ENCODE measurements around the gene GPI.

GPI gene

DNA sequence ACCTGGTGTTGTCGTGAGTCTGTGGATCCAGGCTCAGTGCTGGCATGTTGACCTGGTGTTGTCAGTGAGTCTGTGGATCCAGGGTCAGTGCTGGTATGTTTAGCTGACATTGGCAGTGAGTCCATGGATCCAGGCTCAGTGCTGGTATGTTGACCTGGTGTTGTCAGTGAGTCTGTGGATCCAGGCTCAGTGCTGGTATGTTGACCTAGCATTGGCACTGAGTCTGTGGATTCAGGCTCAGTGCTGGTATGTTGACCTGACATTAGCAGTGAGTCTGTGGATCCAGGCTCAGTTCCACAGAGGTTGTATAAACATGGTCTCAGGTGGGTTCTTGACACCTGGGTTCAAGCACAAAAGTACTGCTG, 22.4 kb downstream of the GPI start:
- TF ChIP-seq POLR2AphosphoS5 (IDR thresholded peaks at IDR 0.05; ENCODE audit: low read depth, low read length), result 0 out of 2 replicates have a peak, but pooled peaks have one; percentile 11
- no peak for TF ChIP-seq REST (IDR thresholded peaks at IDR 0.05; ENCODE audit: insufficient read depth in 1 of 2, low read depth in 2 of 2, low read length in 2 of 2)

DNA sequence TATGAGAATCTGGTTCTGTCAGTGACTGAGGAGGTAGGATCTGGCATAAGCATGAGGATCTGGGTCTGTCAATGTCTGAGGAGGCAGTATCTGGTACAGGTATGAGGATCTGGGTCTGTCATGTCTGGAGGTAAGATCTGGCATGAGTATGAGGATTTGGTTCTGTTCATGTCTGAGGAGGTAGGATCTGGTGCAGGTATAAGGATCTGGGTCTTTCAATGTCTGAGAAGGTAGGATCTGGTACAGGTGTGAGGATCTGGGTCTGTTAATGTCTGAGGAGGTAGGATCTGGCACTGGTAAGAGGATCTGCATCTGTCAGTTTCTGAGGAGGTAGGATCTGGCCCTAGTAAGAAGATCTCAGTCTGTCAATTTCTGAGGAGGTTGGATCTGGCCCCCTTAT, 26.8 kb downstream of the GPI start:
- TF ChIP-seq POLR2AphosphoS5 (IDR thresholded peaks at IDR 0.05; ENCODE audit: low read depth, low read length) (no peak), REST (IDR thresholded peaks at IDR 0.05; ENCODE audit: insufficient read depth in 1 of 2, low read depth in 2 of 2, low read length in 2 of 2) (no peak), SIN3A (IDR thresholded peaks at IDR 0.05; ENCODE audit: borderline replicate concordance, insufficient read depth, low read length) (no peak), TAF1 (IDR thresholded peaks at IDR 0.05; ENCODE audit: borderline replicate concordance, insufficient read depth, low read length) (no peak), FOXP2 (optimal IDR thresholded peaks at IDR 0.05; ENCODE audit: borderline replicate concordance, extremely low read depth, extremely low read length, insufficient read depth) (no peak)

- TF ChIP-seq FOXP2 (optimal IDR thresholded peaks at IDR 0.05; ENCODE audit: borderline replicate concordance, extremely low read depth, extremely low read length, insufficient read depth), result no peak
- TF ChIP-seq TAF1 (IDR thresholded peaks at IDR 0.05; ENCODE audit: borderline replicate concordance, insufficient read depth, low read length), result no peak
- no peak for TF ChIP-seq REST (IDR thresholded peaks at IDR 0.05; ENCODE audit: insufficient read depth in 1 of 2, low read depth in 2 of 2, low read length in 2 of 2)
- no peak for TF ChIP-seq POLR2AphosphoS5 (IDR thresholded peaks at IDR 0.05; ENCODE audit: low read depth, low read length)
- TF ChIP-seq SIN3A (IDR thresholded peaks at IDR 0.05; ENCODE audit: borderline replicate concordance, insufficient read depth, low read length), result no peak
These were observed 28.0 kb downstream of the GPI start for GRCh38 chr19:34393031-34393430.

- TF ChIP-seq POLR2AphosphoS5 (IDR thresholded peaks at IDR 0.05; ENCODE audit: low read depth, low read length), result no peak
- no peak for TF ChIP-seq SIN3A (IDR thresholded peaks at IDR 0.05; ENCODE audit: borderline replicate concordance, insufficient read depth, low read length)
- TF ChIP-seq REST (IDR thresholded peaks at IDR 0.05; ENCODE audit: insufficient read depth in 1 of 2, low read depth in 2 of 2, low read length in 2 of 2), result no peak
- TF ChIP-seq TAF1 (IDR thresholded peaks at IDR 0.05; ENCODE audit: borderline replicate concordance, insufficient read depth, low read length), result no peak
- TF ChIP-seq FOXP2 (optimal IDR thresholded peaks at IDR 0.05; ENCODE audit: borderline replicate concordance, extremely low read depth, extremely low read length, insufficient read depth), result no peak
These were observed 28.6 kb downstream of the GPI start for GRCh38 chr19:34393629-34394028.

- TF ChIP-seq SIN3A (IDR thresholded peaks at IDR 0.05; ENCODE audit: borderline replicate concordance, insufficient read depth, low read length) (no peak), POLR2AphosphoS5 (IDR thresholded peaks at IDR 0.05; ENCODE audit: low read depth, low read length) (no peak), TAF1 (IDR thresholded peaks at IDR 0.05; ENCODE audit: borderline replicate concordance, insufficient read depth, low read length) (no peak), REST (IDR thresholded peaks at IDR 0.05; ENCODE audit: insufficient read depth in 1 of 2, low read depth in 2 of 2, low read length in 2 of 2) (no peak), FOXP2 (optimal IDR thresholded peaks at IDR 0.05; ENCODE audit: borderline replicate concordance, extremely low read depth, extremely low read length, insufficient read depth) (no peak)
These were observed 32.9 kb downstream of the GPI start for GRCh38 chr19:34397853-34398252.
